Measurements from ENCODE around the gene PCDHGA11.
"Not testable (repeated sequence)": the region's sequence is repeated elsewhere in the genome, so short reads cannot be mapped to it uniquely, and the experiment has no call there.

- TF ChIP-seq CTCF (IDR thresholded peaks at IDR 0.05); POLR2A (IDR thresholded peaks at IDR 0.05); POLR2AphosphoS5 (IDR thresholded peaks at IDR 0.05; ENCODE audit: insufficient read depth in 1 of 2, low read depth in 1 of 2): not testable (repeated sequence)
Measured at GRCh38 chr5:141432308-141432707, 11.5 kb downstream of the PCDHGA11 start.
